Duodenal mucosa (tissue), 2 donors: ENCODE data around the gene NLRP2B.
"Not testable (repeated sequence)": the region's sequence is repeated elsewhere in the genome, so short reads cannot be mapped to it uniquely, and the experiment has no call there.

Experiments
- H3K27ac ChIP-seq: one replicate; pipeline ENCODE4 v1.7.0; 2013; ENCODE audit warnings: low read depth, low read length
- H3K27me3 ChIP-seq, 2 donors: one replicate each; pipeline ENCODE4 v1.7.0; 2013; ENCODE audit warnings: low read length in 2 of 2, control low read depth in 1 of 2; ENCODE audit not compliant: insufficient read depth in 2 of 2, control insufficient read depth in 1 of 2
- H3K36me3 ChIP-seq, 2 donors: one replicate each; pipeline ENCODE4 v1.7.0; 2013; ENCODE audit warnings: low read length in 2 of 2, control low read depth in 1 of 2; ENCODE audit not compliant: insufficient read depth in 2 of 2, control insufficient read depth in 1 of 2
- H3K4me1 ChIP-seq, 2 donors: one replicate each; pipeline ENCODE4 v1.7.0; 2013; ENCODE audit warnings: low read length in 2 of 2, control low read depth in 1 of 2; ENCODE audit not compliant: insufficient read depth in 2 of 2, control insufficient read depth in 1 of 2
- H3K4me3 ChIP-seq, 2 donors: one replicate each; pipeline ENCODE4 v1.7.0; 2013; ENCODE audit warnings: low read length in 2 of 2, low read depth in 1 of 2
- H3K9ac ChIP-seq, 2 donors: one replicate each; pipeline ENCODE4 v1.7.0; 2013; ENCODE audit warnings: low read length in 2 of 2, low read depth in 1 of 2
- H3K9me3 ChIP-seq, 2 donors: one replicate each; pipeline ENCODE4 v1.7.0; 2013; ENCODE audit warnings: low read length in 2 of 2, control low read depth in 1 of 2; ENCODE audit not compliant: control insufficient read depth in 1 of 2

The NLRP2B gene

GRCh38 chrX:57680160-57680559, at the start of gene NLRP2B:
TSS of gene NLRP2B (minus strand) at chrX:57680260.
- Histone ChIP-seq H3K27ac (no peak within 1 kb of the TSS), H3K4me3 (no peak within 1 kb of the TSS), H3K36me3 (no peaks in the 10 kb centered on the region), H3K9ac (no peak within 1 kb of the TSS), H3K27me3 (no peaks in the 10 kb centered on the region), H3K9me3 (peaks cover 0 to 5% of the 10 kb centered on the region in 2 donors), H3K4me1 (no peaks in the 10 kb centered on the region)

DNA sequence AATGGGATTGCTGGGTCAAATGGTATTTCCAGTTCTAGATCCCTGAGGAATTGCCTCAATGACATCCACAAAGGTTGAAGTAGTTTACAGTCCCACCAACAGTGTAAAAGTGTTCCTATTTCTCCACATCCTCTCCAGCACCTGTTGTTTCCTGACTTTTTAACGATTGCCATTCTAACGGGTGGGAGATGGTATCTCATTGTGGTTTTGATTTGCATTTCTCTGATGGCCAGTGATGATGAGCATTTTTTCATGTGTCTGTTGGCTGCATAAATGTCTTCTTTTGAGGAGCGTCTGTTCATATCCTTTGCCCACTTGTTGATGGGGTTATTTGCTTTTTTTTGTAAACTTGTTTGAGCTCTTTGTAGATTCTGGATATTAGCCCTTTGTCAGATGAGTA, 45.9 kb upstream of the NLRP2B start:
- not testable (repeated sequence) for H3K9ac ChIP-seq, H3K36me3 ChIP-seq, H3K27ac ChIP-seq, H3K9me3 ChIP-seq, H3K4me3 ChIP-seq, H3K27me3 ChIP-seq, H3K4me1 ChIP-seq

DNA sequence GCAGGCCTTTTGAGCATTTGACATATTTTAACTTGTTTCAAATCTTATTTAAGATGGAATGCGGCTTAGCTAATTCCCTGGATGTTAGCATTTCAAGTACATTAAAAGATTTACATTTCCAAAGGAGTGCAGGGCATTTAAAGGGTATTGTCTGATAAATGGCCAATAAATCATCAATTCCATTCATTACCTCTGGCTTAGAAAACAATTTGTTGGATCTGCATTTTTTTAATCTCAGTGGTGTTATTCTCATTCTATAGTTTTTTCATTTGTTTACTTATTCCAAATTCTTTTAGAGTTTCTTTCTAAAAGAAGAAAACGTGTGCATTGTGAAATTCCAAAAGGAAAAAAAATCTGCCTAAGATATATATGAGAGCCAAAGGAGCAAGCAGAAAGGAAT, 1.3 kb upstream of the NLRP2B start:
- H3K9ac ChIP-seq, result no peak overlapping the region

DNA sequence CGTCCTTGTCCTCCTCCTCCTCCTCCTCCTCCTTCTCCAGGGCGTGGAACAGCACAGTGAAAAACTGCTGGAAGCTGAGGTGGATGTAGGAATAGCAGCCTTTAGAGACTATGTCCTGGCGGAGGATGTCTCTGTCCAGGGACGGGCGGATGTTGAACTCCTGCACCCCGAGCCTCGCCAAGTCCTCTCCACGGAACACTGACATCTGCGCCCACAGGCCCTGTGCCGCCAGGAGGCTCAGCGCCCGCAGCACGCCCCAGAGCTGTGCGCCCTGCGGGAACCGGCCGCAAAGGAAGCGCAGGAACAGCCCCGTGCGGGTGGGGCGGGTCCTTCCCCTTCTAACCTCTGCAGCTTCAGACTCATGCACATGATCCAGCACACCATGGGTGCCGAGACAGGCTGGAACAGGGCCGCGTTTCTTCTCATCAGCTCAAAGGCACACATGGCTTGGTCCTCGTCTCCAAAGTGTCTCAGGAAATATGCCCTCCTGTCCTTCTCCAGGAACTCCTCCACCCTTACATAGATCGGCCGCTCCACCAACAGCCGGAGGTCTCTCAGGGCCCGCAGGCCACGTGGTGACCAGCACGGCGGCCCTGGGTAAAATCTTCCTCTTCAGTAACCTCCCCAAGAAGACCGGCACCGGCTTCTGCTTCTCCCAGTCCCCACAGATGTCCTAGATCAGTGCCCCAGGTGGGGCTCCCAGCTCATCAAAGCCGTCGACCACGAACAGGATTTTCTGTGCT, 1.2 kb downstream of the NLRP2B start:
- Histone ChIP-seq H3K4me1 (no peaks in the 10 kb centered on the region), H3K9ac (no peak overlapping the region), H3K36me3 (no peaks in the 10 kb centered on the region), H3K27me3 (no peaks in the 10 kb centered on the region), H3K9me3 (peaks cover 0 to 8% of the 10 kb centered on the region in 2 donors), H3K27ac (no peak overlapping the region), H3K4me3 (no peak overlapping the region)

More for the DNA sequence above, 1.3 kb upstream of the NLRP2B start:
- H3K4me3 ChIP-seq, result no peak overlapping the region
- no peaks in the 10 kb centered on the region for H3K27me3 ChIP-seq
- H3K36me3 ChIP-seq, result no peaks in the 10 kb centered on the region
- H3K27ac ChIP-seq, result no peak overlapping the region
- no peaks in the 10 kb centered on the region for H3K4me1 ChIP-seq
- peaks cover 0 to 5% of the 10 kb centered on the region in 2 donors for H3K9me3 ChIP-seq

GRCh38 chrX:57677132-57677858, 2.8 kb downstream of the NLRP2B start:
- Histone ChIP-seq H3K27ac (no peak overlapping the region), H3K36me3 (no peaks in the 10 kb centered on the region), H3K27me3 (no peaks in the 10 kb centered on the region), H3K4me3 (no peak overlapping the region), H3K4me1 (no peaks in the 10 kb centered on the region), H3K9ac (no peak overlapping the region), H3K9me3 (peaks cover 0 to 8% of the 10 kb centered on the region in 2 donors)

- Histone ChIP-seq H3K9me3 (peaks cover 0 to 8% of the 10 kb centered on the region in 2 donors), H3K4me3 (no peak overlapping the region), H3K36me3 (no peaks in the 10 kb centered on the region), H3K9ac (no peak overlapping the region), H3K27ac (no peak overlapping the region), H3K27me3 (no peaks in the 10 kb centered on the region), H3K4me1 (no peaks in the 10 kb centered on the region)
Observed at GRCh38 chrX:57675320-57675719, 4.7 kb downstream of the NLRP2B start.

GRCh38 chrX:57674861-57675260, 5.2 kb downstream of the NLRP2B start:
- H3K9me3 ChIP-seq, result peaks cover 0 to 8% of the 10 kb centered on the region in 2 donors
- H3K4me1 ChIP-seq, result no peaks in the 10 kb centered on the region
- no peaks in the 10 kb centered on the region for H3K27me3 ChIP-seq
- H3K9ac ChIP-seq, result no peak overlapping the region
- H3K4me3 ChIP-seq, result no peak overlapping the region
- H3K36me3 ChIP-seq, result no peaks in the 10 kb centered on the region
- no peak overlapping the region for H3K27ac ChIP-seq

DNA sequence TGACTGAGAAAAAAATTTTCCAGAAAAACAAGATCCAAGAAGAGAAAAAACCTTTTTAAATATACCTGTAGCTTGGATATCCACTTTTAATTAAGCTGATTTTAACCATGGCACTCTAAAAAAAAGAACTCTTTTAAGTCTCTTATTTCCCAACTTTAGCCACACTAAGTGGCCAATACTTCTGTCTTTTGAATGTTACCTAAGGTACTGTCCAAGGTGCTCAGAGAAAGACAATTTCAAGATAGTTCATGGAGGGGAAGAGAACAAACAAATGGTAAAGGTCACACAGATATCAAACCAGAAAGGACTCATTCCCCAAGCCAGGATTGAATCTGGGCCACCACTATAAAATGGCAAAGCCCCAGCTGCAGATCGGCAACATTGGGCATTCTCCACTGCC, 10.1 kb downstream of the NLRP2B start:
- Histone ChIP-seq H3K36me3 (no peaks in the 10 kb centered on the region), H3K27ac (no peak overlapping the region), H3K9ac (no peak overlapping the region), H3K4me3 (no peak overlapping the region), H3K9me3 (peaks cover 0 to 3% of the 10 kb centered on the region in 2 donors), H3K4me1 (no peaks in the 10 kb centered on the region), H3K27me3 (no peaks in the 10 kb centered on the region)

- Histone ChIP-seq H3K4me3 (no peak overlapping the region), H3K9ac (no peak overlapping the region), H3K27me3 (no peaks in the 10 kb centered on the region), H3K27ac (no peak overlapping the region), H3K9me3 (no peaks in the 10 kb centered on the region), H3K36me3 (no peaks in the 10 kb centered on the region), H3K4me1 (no peaks in the 10 kb centered on the region)
Observed at GRCh38 chrX:57667010-57667409, 13.1 kb downstream of the NLRP2B start.

GRCh38 chrX:57655065-57655464, 25.0 kb downstream of the NLRP2B start:
- Histone ChIP-seq H3K27ac (no peak overlapping the region), H3K36me3 (no peaks in the 10 kb centered on the region)

More at GRCh38 chrX:57655065-57655464, 25.0 kb downstream of the NLRP2B start:
- no peak overlapping the region for H3K4me3 ChIP-seq
- H3K9ac ChIP-seq, result no peak overlapping the region
- no peaks in the 10 kb centered on the region for H3K27me3 ChIP-seq
- H3K4me1 ChIP-seq, result no peaks in the 10 kb centered on the region
- peaks cover 0 to 5% of the 10 kb centered on the region in 2 donors for H3K9me3 ChIP-seq
